ENCODE results near the gene C19orf18.

- TF ChIP-seq CTCF (IDR thresholded peaks at IDR 0.05) (no peak), POLR2A (IDR thresholded peaks at IDR 0.05) (peak; percentile 38)
These were observed 28.2 kb upstream of the C19orf18 start, which contains the start of gene ZNF606 for GRCh38 chr19:58002384-58003173.
